Stimulated activated CD4-positive, alpha-beta T cell treated with anti-CD3 and anti-CD28 coated beads, TNF-alpha, amount 100 ng/mL, for 4 hours (primary cell): Measurements from ENCODE around the gene GNG5.
"Not testable (repeated sequence)": the region's sequence is repeated elsewhere in the genome, so short reads cannot be mapped to it uniquely, and the experiment has no call there.

ENCODE experiments used
- DNase-seq, 3 experiments: peaks; one replicate each; pipeline ENCODE4 v3.0.0-alpha.2; 2020; ENCODE audit warnings: low read depth in 3 of 3

GNG5 gene

DNA sequence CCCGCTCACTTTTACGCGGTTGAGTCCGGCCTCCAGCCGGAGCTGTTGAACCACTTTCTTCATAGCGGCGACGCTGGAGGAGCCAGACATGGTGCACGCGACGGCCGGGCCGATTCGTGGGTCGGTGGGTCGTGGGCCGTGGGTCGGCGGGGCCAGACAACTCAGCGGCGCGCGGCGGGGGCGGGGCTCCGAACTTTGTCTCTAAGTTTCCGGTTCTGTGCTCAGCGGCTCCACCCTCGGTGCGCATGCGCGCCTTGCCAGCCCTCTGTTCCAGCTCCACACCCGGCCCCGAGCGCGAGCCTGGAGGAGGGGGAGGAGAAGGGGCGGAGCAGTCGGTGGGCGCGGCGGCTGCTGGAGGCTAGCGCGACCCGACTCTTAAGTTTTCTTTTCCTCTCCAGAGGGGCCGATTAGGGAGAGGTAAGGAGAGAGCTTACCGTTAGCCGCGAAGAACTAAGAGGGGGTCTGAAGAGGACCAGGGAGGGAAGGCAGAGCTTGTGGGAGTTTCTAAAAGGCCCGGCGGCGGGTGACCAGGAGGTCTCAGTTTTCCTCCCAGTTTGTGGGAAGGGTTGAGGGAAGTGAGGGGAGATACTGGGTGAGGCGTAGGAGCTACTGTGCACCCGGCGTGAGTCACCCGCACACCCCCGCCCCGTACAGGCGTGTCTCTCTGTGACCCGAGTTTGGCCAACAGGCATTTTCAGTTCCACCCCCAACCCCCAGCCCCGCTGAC is at the start of gene GNG5, which contains the start of gene SPATA1:
TSS of gene GNG5 (minus strand) at position 580 of the 727 bp plus-strand sequence. CDS start at position 90, 490 bp downstream.
TSS of gene SPATA1 (plus strand) at position 385 of the 727 bp plus-strand sequence. CDS start 9,974 bp downstream, outside the sequence.
- DNase-seq = peak; percentile 96 to 97 (median 96)

DNA sequence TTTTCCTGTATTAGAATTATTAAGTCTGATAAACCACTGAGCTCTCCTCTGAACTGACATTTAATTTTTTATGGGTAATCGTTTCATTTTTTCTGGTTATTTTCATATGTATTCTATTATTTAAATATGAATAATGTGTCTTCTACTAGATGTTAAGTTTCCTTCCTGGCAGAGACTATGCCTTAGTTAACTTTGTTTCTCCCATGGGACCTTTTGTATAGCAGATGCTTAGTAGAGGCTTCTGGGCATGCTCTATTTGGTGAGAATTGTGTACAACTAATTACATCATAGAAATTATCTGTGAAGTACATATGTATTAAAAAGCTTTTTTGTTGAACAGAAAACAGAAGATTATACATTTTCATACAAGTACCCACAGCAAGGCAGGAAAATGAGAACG is 44.4 kb upstream of the GNG5 start:
- DNase-seq = no peak

DNA sequence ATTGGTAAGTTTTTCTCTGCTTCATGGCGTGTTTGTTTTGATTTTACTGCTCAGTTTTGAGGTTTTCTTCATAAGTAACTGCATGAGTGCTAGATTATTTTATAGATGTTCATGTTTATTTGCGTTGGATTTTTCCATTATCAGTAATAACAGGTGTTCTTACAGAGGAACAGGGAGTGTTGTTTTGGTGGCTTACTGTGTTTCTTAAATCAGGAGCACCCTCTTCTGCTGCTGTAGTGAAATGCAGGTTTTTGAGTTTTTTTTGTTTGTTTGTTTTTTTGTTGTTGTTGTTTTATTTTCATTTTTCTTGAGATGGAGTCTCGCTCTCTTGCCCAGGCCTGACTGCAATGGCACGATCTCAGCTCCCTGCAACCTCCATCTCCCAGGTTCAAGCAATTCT is 35.3 kb upstream of the GNG5 start:
- no peak for DNase-seq

DNA sequence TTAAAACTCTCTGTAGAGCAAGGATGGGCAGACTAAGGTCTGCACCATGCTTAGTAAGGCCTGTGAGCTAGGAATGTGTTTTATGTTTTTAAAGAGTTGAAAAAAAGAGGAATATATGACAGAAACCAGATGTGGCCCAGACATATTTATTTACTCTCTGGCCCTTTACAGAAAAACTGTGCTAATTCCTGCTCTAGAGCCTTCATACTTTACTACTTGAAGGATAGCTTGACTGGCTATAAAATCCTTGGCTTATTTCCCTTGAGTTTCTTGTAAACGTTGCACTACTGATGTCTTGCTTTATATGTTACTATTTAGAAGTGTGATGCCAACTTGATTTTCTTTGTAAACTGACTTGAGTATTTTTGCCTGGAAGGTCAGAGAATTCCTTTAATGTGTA is 34.4 kb upstream of the GNG5 start:
- no peak for DNase-seq

DNA sequence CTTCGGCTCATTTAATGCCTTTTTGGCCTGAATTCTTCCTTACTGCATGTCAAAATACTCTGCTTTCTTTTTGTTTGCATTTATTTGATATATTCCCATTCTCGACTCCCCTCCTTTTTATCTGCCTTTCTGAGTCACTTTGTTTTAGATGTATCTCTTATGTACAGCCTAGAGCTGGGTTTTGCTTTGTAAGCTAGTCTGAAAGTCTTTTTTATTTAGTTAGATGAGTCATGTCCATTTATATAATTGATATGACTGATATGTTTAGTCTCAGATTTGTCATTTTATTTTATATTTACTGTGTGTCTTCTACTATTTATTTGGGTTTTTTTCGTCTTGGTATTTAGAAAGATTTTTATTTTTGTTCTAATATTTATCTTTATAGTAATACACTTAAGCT is 33.6 kb upstream of the GNG5 start:
- DNase-seq = no peak

DNA sequence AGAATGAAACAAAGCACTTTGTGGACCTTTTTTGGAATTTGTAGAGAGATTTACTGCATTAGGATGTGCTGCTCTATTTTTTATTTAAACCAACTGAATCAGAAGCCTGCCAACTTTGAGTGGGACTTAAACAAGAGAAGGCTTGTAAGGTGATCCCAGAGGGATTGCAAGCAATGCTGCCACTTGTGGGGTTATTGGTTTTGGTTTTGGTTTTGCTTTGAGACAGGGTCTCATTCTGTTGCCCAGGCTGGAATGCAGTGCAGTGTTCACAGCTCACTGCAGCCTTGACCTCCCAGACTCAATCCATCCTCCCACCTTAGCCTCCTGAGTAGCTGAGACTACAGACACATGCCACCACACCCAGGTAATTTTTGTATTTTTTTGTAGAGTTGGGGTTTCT is 32.2 kb upstream of the GNG5 start:
- no peak for DNase-seq

DNA sequence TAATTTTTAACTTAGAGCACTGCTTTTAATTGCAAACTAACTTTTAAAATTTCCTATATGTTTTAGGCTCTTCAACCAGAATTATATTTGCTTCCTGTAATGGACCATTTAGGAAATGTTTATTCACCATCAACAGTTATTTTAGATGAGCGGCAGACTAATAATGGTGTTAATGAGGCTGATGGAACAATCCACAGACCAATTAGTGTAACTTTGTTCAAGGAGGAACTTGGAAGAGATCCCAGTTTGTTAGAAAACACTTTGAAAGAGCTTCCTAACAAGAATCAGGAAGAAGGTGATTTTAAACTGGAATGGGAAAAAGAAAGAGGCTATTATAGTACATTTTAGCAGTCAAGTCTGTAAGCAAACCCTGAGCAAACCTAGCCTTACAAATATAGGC is 19.4 kb upstream of the GNG5 start:
- no peak for DNase-seq

DNA sequence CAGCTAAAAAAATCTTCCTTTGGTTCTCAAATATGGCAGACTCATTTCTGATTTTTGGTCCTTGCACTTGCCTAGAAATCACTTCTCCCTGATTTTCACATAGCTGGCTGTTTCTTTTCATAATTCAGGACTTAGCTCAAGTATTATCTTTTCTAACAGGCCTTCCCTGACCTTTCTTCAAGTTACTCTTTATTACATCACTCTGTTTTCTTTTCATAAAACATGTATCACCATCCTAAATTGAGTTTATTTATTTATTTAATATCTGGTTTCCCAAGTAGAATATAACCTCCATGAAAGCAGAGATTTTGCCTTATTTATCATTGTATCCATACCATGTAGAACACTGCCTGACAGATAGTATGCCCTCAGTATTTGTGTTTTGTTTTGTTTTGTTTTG is 18.2 kb upstream of the GNG5 start:
- no peak for DNase-seq

DNA sequence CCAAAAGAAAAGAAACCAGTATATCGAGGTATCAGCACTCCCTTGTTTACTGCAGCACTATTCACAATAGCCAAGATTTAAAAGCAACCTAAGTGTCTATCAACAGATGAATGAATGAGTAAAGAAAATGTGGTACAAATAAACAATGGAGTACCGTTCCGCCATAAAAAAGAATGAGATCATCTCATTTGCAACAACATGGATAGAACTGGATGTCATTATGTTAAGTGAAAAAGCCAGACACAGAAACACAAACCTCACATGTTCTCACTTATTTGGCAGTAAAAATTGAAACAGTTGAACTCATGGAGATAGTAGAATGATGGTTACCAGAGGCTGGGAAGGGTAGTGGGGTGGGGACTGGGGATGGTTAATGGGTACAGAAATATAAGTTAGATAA is 4.3 kb upstream of the GNG5 start:
- DNase-seq = no peak

DNA sequence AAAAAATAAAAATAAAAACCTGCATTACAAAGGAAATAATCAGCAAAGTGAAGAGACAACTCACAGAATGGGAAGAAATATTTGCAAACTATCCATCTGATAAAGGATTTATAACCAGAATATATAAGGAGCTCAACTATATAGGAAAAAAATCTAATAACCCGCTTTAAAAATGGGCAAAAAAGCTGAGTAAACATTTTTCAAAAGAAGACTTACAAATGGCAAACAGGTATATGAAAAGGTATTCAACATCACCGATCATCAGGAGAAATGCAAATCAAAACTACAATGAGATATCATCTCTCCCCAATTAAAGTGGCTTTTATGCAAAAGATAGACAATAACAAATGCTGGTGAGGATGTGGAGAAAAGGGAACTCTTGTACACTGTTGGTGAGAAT is 3.8 kb upstream of the GNG5 start:
- no peak for DNase-seq

DNA sequence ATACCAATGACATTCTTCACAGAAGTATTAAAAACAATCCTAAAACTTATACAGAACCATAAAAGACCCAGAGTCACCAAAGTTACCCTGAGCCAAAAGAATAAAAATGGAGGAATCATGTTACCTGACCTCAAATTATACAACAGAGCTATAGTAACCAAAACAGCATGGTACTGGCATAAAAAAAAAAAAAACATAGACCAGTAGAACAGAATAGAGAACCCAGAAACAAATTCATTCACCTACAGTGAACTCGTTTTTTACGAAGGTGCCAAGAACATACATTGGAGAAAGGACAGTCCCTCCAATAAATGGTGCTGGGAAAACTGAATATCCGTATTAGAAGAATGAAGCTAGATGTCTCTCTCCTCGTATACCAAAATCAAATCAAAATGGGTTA is 2.6 kb upstream of the GNG5 start:
- DNase-seq = no peak

DNA sequence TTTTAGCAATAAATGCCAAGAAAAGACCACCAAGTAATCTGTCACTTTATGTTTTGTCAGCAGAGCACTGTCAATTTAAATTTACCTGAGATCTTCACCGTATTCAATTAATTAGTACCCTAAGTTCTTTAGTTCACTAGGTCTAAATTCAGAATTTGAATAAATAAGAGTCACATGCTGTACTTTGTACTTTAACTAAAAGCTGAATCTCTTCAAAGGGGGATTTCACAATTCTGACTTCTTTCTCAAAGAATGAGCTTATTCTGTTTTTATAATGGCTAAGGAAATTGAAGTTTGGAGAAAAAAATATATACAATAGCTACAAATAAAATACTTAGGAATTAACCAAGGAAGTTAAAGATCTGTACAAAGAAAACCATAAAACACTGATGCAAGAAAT is 2.1 kb upstream of the GNG5 start:
- no peak for DNase-seq

DNA sequence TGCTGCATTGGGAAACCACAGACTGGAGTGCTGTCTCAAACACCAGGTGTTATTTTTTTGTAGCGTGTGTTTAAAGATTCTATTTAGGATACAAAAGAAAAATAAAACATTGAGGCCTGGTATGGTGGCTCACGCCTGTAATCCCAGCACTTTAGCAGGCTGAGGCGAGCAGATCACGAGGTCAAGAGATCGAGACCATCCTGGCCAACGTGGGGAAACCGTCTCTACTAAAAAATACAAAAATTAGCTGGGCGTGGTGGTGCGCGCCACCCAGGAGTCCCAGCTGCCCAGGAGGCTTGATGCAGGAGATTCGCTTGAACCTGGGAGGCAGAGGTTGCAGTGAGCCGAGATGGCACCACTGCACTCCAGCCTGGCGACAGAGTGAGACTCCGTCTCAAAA is 1.5 kb upstream of the GNG5 start:
- not testable (repeated sequence) for DNase-seq

DNA sequence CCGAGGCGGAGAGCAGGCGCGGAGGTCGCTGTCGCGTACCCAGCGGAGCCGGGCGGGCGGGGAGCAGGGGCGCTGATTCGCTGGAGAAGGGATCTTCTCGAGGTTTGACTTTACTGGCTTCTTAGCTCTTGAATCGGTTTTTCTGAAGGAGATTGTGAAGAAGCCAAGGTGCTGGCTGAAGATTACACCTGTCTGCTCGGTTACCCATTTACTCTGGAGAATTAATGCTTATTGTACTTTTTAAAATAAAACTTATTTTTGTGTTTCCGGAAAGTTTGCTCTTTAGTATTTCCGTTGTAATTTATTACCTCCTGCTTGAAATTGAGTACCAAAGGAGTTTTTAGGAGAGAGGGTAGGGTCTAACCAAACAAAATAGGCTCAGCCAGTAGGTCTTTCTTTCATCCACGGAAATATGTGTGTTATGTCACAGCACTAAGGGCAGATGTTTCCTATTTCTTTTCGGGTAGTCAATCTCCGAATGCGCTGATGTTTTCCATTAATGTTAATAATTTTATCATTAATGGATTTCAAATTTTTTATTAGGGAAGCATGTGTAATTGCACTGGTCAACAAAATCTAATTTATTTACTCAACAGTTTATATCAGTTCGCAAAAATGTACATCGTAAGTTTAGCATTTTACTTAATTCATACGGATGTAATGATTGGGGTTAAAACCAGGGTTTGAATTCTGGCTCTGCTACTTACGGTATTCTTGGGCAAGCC is 510 bp upstream of the GNG5 start:
- no peak for DNase-seq

DNA sequence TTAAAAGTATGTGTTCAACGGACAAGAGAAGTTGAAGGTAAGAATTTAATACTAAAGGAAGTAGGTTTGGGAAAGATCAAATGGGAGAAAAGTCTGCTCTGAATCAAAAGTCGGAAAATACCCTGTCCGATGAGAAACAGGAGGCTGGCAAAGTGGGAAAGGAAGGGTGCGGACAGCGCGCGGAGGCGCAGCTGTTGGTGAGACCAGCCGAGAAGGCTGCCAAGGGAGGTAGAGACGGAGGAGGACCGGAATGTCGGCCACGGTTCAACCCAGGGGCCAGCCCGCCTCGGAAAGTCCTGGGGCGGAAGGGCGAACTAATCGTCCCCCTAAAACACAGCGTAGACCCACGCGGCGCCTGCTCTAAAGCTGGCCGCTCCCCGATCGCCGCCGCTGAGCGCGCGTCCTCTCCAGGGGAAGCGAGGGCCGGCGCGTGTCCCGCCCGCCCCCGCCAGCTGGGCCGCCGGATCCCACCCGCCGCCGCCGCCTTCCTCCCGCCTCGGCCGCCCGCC is 834 bp downstream of the GNG5 start:
- DNase-seq = peak in 1 of 3 experiments; percentile 9

DNA sequence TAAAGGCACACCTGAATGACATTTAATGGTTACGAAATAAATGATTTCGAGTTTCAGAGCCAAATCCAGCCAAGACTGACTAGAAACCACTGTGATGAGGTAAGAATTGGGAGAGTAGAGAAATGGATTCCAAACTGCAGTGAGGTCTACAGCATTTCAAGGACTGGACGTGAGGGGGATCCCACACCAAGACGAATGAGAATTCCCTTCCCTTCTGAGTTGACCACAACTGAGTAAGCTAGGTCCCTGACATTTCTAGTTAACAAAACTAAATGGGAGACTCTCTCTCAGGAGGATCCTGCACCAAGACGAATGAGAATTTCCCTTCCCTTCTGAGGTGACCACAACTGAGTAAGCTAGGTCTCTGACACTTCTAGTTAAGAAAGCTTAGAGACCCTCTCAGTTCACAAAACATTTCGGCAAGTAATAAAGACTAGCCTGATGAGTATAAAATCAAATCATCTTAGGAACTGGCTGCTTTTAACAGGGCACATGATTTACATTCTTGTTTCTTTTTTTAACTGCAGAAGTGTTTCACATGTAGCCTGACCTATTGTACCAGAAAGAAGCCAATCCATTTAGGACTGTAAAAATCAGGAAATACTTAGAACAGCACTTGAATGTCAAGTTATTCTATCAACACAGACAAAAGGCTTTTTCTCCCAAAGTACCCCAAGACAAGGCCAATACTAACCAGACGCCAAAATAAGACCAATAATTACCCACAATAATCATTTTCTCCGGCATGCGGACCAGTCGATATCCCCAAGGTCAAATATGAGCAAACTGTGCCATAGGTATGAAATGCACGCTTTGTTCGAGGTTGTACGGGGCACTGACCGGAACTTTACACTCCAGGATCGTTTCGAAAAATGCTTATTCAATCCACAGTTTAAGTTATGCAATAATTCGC is 1.5 kb downstream of the GNG5 start:
- DNase-seq = no peak

DNA sequence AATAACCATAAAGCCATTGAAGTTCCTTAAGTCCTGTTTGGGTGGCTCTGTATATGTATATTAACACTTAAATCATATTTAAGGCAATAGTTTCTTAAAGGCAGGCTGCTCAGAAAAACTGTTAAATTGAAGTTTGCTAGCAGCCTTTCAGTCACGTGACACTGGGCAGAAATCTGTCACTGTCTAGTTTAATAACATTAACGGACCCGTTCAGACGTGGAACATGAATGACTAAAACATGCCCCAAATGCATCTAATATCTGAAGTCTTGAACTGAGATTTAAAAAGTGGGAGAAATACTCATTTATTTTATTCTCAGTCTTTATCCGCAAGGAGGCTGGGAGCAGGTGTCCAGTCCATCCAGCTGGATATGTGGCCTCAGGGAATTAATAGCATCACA is 3.5 kb downstream of the GNG5 start:
- DNase-seq = no peak

DNA sequence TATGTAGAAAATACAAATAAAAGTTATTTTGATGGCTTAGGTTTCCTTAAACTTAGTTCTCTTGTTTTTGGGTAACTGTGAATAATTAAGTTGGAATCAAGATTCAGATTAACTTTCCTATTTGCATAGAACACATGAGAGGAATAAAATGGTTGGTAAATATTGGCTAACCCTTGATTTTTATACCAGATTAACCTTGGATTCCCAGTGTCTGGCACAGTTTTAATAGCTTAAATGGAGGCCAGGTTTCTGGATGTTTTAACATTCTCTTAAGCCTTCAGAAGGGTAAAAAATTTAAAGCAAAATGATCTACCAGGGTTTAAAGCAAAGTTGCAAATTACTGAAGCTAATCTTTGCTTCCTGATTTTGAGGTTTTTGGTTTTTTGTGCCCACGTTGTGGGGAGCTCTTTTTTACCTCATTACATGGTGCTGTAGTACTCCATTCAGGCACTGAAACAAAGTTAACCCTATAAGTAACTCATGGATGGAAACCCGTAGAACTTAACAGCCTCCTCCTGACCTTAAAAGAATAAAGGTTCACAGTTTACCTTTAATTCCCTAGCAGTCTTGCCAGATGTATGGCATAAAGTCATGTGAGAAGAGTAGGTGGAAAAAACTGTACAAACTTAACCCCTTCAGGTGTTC is 8.6 kb downstream of the GNG5 start:
- no peak for DNase-seq

DNA sequence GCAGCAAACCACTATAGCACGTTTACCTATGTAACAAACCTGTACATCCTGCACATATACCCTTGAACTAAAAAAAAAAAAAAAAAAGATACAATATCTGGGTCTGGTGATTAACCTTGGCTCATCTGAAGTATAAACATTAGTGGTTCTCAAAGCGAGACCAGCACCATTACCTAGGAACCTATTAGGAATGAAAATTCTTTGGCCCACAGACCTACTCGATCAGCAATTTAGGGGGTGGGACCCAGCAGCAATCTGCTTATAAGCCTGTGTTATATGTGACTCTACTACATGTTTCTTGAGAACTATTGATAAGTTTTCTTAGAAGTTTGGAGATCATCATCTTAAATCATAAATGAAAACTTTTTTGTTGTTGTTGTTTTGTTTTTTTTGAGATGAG is 9.9 kb downstream of the GNG5 start:
- no peak for DNase-seq

DNA sequence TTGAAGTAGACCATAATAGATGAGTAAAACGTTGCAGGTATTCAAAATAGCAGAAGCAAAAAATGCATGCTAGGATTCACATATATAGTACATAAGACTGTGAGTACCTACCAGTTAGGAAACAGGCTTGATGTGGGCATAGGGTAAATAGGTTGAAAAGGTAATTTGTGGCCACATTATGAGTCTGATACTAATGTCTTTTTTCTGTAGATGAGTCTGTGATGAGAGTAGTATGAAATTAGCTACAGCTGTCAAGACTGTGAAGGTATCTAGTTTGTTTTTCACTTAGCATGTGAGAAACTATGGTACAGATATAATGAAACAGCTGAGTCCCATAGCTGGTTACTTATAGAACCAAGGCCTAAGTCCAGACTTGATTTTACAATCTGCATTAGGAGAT is 12.6 kb downstream of the GNG5 start:
- DNase-seq = no peak

DNA sequence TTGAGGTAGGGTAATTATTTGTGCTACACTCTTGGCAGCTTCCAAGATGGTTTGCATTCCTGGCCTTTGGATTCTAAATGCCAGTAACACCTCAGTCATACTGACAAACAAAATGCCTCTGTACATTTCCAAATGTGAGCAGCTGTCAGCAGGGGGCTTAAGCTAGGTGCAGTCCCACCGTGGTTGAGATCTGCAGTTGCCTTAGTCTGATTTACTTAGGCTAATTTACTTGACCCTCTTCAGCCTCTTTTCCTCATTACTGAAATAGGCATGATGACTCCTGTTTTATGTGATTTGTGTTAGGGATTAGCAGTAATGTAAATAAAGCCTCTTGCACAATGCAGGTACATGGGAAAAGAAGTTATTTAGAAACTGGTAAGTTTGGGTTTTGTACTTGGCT is 13.7 kb downstream of the GNG5 start:
- no peak for DNase-seq

DNA sequence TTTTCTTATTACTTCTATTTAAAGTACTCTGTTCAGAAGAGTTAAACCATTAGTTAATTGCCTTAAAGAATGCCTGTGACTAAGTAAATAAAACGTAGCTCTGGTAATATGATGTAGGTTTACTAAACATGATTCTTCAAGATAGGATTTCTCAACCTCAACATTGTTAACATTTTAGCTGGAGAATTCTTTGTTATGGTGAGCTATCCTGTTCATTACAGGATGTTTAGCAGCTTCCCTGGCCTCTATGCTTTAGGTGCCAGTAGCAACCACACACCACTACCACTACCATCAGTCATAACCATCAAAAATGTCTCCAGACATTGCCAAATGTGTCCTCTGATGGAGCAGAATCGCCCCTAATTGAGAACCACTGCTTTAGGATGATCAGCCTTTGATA is 16.6 kb downstream of the GNG5 start:
- no peak for DNase-seq
